Gastroesophageal sphincter (tissue), 4 donors: ENCODE data around the gene PRKN. TPM values are rescaled to one million over a fixed set of nuclear protein-coding genes. Genes with fewer than 3 reads are reported as not detected.

Source experiments
- ATAC-seq: fragments of 150-250 bp; one replicate; pipeline ENCODE4 v1.9.1; 2016; ENCODE audit warnings: mild to moderate bottlenecking, moderate library complexity
- H3K27ac ChIP-seq, 4 donors: fragments of 200-600 bp; sonication (generic) in 3 of 4; 1 replicate in 3 of 4; 2 replicates in 1 of 4; pipeline ENCODE4 v1.5.1; 2016 to 2019
- H3K27me3 ChIP-seq: fragments of 200-600 bp; sonication (generic); one replicate; pipeline ENCODE4 v1.5.1; 2019
- H3K36me3 ChIP-seq, 2 donors: fragments of 200-600 bp; sonication (generic); one replicate each; pipeline ENCODE4 v1.5.1; 2019; ENCODE audit warnings: control low read depth in 1 of 2
- H3K4me1 ChIP-seq, 3 donors: fragments of 200-600 bp; sonication (generic); 1 replicate in 2 of 3; 2 replicates in 1 of 3; pipeline ENCODE4 v1.5.1; 2016 to 2019; ENCODE audit warnings: control low read depth in 2 of 3
- H3K4me3 ChIP-seq, 2 donors: fragments of 200-600 bp; sonication (generic); one replicate each; pipeline ENCODE4 v1.5.1; 2019; ENCODE audit warnings: mild to moderate bottlenecking in 1 of 2, moderate library complexity in 1 of 2
- H3K9me3 ChIP-seq, 3 donors: fragments of 200-600 bp; sonication (generic); one replicate each; pipeline ENCODE4 v1.5.1; 2017 to 2019; ENCODE audit warnings: control low read depth in 2 of 3
- CTCF ChIP-seq, 4 experiments: fragments of 200-600 bp in 2 of 4; fragments of 450-650 bp in 2 of 4; sonication (generic) in 1 of 4; IDR thresholded peaks; one replicate each; pipeline ENCODE4 v1.5.1; 2017 to 2019; ENCODE audit warnings: antibody characterized with exemption in 4 of 4, mild to moderate bottlenecking in 2 of 4, moderate library complexity in 2 of 4
- EP300 ChIP-seq: sonication (generic); formaldehyde crosslinking; IDR thresholded peaks from one replicate; pipeline ENCODE4 v1.6.1; 2017; ENCODE audit warnings: antibody characterized with exemption, mild to moderate bottlenecking
- POLR2A ChIP-seq, 2 donors: fragments of 450-650 bp; IDR thresholded peaks; one replicate each; pipeline ENCODE4 v1.6.1; 2017; ENCODE audit warnings: antibody characterized with exemption in 2 of 2, mild to moderate bottlenecking in 2 of 2, moderate library complexity in 1 of 2
- POLR2AphosphoS5 ChIP-seq: sonication (generic); formaldehyde crosslinking; IDR thresholded peaks from one replicate; pipeline ENCODE4 v1.6.1; 2017; ENCODE audit warnings: antibody characterized with exemption
- WGBS, 2 donors: methylation state at CpG; one replicate each; pipeline ENCODE4 v1.1.5; 2018; ENCODE audit warnings: low coverage in 1 of 2; 5-methylcytosine and 5-hydroxymethylcytosine counted together
- total RNA-seq, 4 donors: library from RNA; depleted of rRNA; stranded (reverse); fragments of >200 nt; gene quantifications; one replicate each; pipeline ENCODE4 v1.1.0, GENCODE V29; 2016

The PRKN gene
- total RNA-seq, 4 donors from 2014 or later = 8.4 to 58.6 (median 25.8) TPM

GRCh38 chr6:162605881-162606280 is 121.7 kb downstream of the PRKN start:
- no peaks in the 10 kb centered on the region for H3K9me3 ChIP-seq
- 75 to 95% methylated on average over 1 of the region's 1 CpG for WGBS, 2 donors

GRCh38 chr6:162603231-162604015 is 124.1 kb downstream of the PRKN start:
- Histone ChIP-seq H3K27me3 (no peaks in the 10 kb centered on the region), H3K27ac (no peak overlapping the region), H3K36me3 (no peaks in the 10 kb centered on the region), H3K4me1 (no peaks in the 10 kb centered on the region), H3K9me3 (no peaks in the 10 kb centered on the region), H3K4me3 (no peak overlapping the region)
- ATAC-seq = no peak
- TF ChIP-seq POLR2A (IDR thresholded peaks at IDR 0.05) = no peak
- TF ChIP-seq POLR2AphosphoS5 = no peak
- no peak for TF ChIP-seq EP300
- no peak for TF ChIP-seq CTCF (IDR thresholded peaks at IDR 0.05)
- 93 to 96% methylated on average over 8 to 12 of the region's 13 CpGs for WGBS, 2 donors

More at GRCh38 chr6:162605881-162606280, 121.7 kb downstream of the PRKN start:
- no peak for TF ChIP-seq POLR2A (IDR thresholded peaks at IDR 0.05)
- no peak for TF ChIP-seq POLR2AphosphoS5
- TF ChIP-seq EP300 = no peak
- no peak for TF ChIP-seq CTCF (IDR thresholded peaks at IDR 0.05)
- H3K4me3 ChIP-seq = no peak overlapping the region
- ATAC-seq = no peak
- H3K36me3 ChIP-seq = no peaks in the 10 kb centered on the region
- H3K27ac ChIP-seq = no peak overlapping the region
- H3K27me3 ChIP-seq = no peaks in the 10 kb centered on the region
- no peaks in the 10 kb centered on the region for H3K4me1 ChIP-seq

- 86 to 91% methylated on average over 6 of the region's 6 CpGs for WGBS, 2 donors
- ATAC-seq = no peak
Measured at GRCh38 chr6:162602759-162603158, 124.8 kb downstream of the PRKN start.

GRCh38 chr6:162596676-162597075 is 130.9 kb downstream of the PRKN start:
- no peak for ATAC-seq
- Histone ChIP-seq H3K27ac (no peak overlapping the region), H3K4me1 (no peaks in the 10 kb centered on the region), H3K36me3 (no peaks in the 10 kb centered on the region), H3K4me3 (no peak overlapping the region), H3K9me3 (no peaks in the 10 kb centered on the region), H3K27me3 (no peaks in the 10 kb centered on the region)
- TF ChIP-seq POLR2AphosphoS5 (no peak), CTCF (IDR thresholded peaks at IDR 0.05) (no peak), EP300 (no peak), POLR2A (IDR thresholded peaks at IDR 0.05) (no peak)
- 89 to 100% methylated on average over 5 of the region's 5 CpGs for WGBS, 2 donors

More at GRCh38 chr6:162602759-162603158, 124.8 kb downstream of the PRKN start:
- H3K27ac ChIP-seq = no peak overlapping the region
- H3K9me3 ChIP-seq = no peaks in the 10 kb centered on the region
- TF ChIP-seq POLR2AphosphoS5 (no peak), POLR2A (IDR thresholded peaks at IDR 0.05) (no peak), CTCF (IDR thresholded peaks at IDR 0.05) (no peak), EP300 (no peak)
- H3K36me3 ChIP-seq = no peaks in the 10 kb centered on the region
- H3K4me3 ChIP-seq = no peak overlapping the region
- no peaks in the 10 kb centered on the region for H3K4me1 ChIP-seq
- no peaks in the 10 kb centered on the region for H3K27me3 ChIP-seq

- H3K9me3 ChIP-seq = no peaks in the 10 kb centered on the region
- no peak overlapping the region for H3K4me3 ChIP-seq
Measured at GRCh38 chr6:162591517-162591916, 136.0 kb downstream of the PRKN start.

More at GRCh38 chr6:162591517-162591916, 136.0 kb downstream of the PRKN start:
- TF ChIP-seq EP300 (no peak), CTCF (IDR thresholded peaks at IDR 0.05) (no peak), POLR2A (IDR thresholded peaks at IDR 0.05) (no peak), POLR2AphosphoS5 (no peak)
- H3K4me1 ChIP-seq = no peaks in the 10 kb centered on the region
- no peak for ATAC-seq
- H3K27me3 ChIP-seq = no peaks in the 10 kb centered on the region
- H3K36me3 ChIP-seq = no peaks in the 10 kb centered on the region
- H3K27ac ChIP-seq = no peak overlapping the region
